OCI-LY3 (cell line): ENCODE data around the gene PDCD2.

Experiments
- H2AFZ ChIP-seq: fragments of 200-600, 300-600 bp; shearing (Covaris generic); 2 replicates; pipeline ENCODE4 v1.6.0; 2014; ENCODE audit warnings: antibody characterized with exemption, low read depth, low read length
- H3K27ac ChIP-seq: fragments of 200-600, 300-600 bp; sonication (generic); 2 replicates; pipeline ENCODE4 v1.5.1; 2014; ENCODE audit warnings: mild to moderate bottlenecking, low read length, moderate library complexity, mixed read lengths
- H3K27me3 ChIP-seq: fragments of 200-600, 300-600 bp; sonication (generic); 2 replicates; pipeline ENCODE4 v1.6.1; 2014; ENCODE audit warnings: low read depth, low read length, mixed read lengths
- H3K36me3 ChIP-seq: fragments of 200-600, 300-600 bp; sonication (generic); replicated peaks from 2 replicates; pipeline ENCODE3; 2014; ENCODE audit warnings: low read depth, low read length, mixed read lengths
- H3K4me1 ChIP-seq: fragments of 300-600, 200-600 bp; sonication (generic); 2 replicates; pipeline ENCODE4 v1.6.1; 2014; ENCODE audit warnings: low read length, mixed read lengths
- H3K4me2 ChIP-seq: fragments of 200-600, 300-600 bp; sonication (generic); 2 replicates; pipeline ENCODE4 v1.6.1; 2014; ENCODE audit warnings: low read length, mixed read lengths
- H3K4me3 ChIP-seq: fragments of 300-600, 200-600 bp; sonication (generic); 2 replicates; pipeline ENCODE4 v1.5.1; 2014; ENCODE audit warnings: antibody characterized with exemption, mild to moderate bottlenecking, low read length, moderate library complexity
- H3K79me2 ChIP-seq: fragments of 300-600, 200-600 bp; shearing (Covaris generic); 2 replicates; pipeline ENCODE4 v1.6.1; 2014; ENCODE audit warnings: mild to moderate bottlenecking, low read length, mixed read lengths
- H3K9ac ChIP-seq: fragments of 300-600, 200-600 bp; shearing (Covaris generic); 2 replicates; pipeline ENCODE4 v1.6.0; 2014; ENCODE audit warnings: mild to moderate bottlenecking, low read length, moderate library complexity
- H3K9me3 ChIP-seq: fragments of 200-600, 300-600 bp; shearing (Covaris generic); 2 replicates; pipeline ENCODE4 v1.6.1; 2014; ENCODE audit warnings: low read length, mixed read lengths; ENCODE audit not compliant: insufficient read depth
- H4K20me1 ChIP-seq: fragments of 200-600, 300-600 bp; sonication (generic); 2 replicates; pipeline ENCODE4 v1.6.1; 2016; ENCODE audit warnings: low read length, mixed read lengths; ENCODE audit not compliant: insufficient read depth
- CTCF ChIP-seq: fragments of 200-600, 300-600 bp; sonication (generic); IDR thresholded peaks from 2 replicates; pipeline ENCODE4 v1.5.1; 2014; ENCODE audit warnings: antibody characterized with exemption, low read length, low read depth
- EZH2phosphoT487 ChIP-seq: fragments of 200-600 bp; shearing (Covaris generic); IDR thresholded peaks from 2 replicates; pipeline ENCODE4 v1.6.1; 2018; ENCODE audit warnings: antibody characterized with exemption, mixed run types, low read depth

Gene PDCD2

GRCh38 chr6:170525795-170526194, 58.6 kb downstream of the PDCD2 start:
- Histone ChIP-seq H3K4me3 (no peak overlapping the region), H3K79me2 (no peaks in the 10 kb centered on the region), H3K27ac (no peak overlapping the region), H3K9ac (no peak overlapping the region), H3K9me3 (no peaks in the 10 kb centered on the region), H2AFZ (no peak overlapping the region), H3K4me2 (no peak overlapping the region), H3K36me3 (no peaks in the 10 kb centered on the region), H3K27me3 (no peaks in the 10 kb centered on the region), H4K20me1 (no peaks in the 10 kb centered on the region), H3K4me1 (no peaks in the 10 kb centered on the region)
- TF ChIP-seq EZH2phosphoT487 = no peak
- no peak for TF ChIP-seq CTCF
